MM.1S (cell line): ENCODE data around the gene SEMA6B.

Experiments used
- EZH2 ChIP-seq: fragments of 300-600 bp; sonication (generic); optimal IDR thresholded peaks from 2 replicates; pipeline ENCODE3; 2017; ENCODE audit warnings: low read depth, mild to moderate bottlenecking, antibody characterized with exemption, low read length, mixed read lengths
- EZH2phosphoT487 ChIP-seq: fragments of 300-600 bp; sonication (generic); IDR thresholded peaks from 2 replicates; pipeline ENCODE4 v1.6.1; 2018; ENCODE audit warnings: antibody characterized with exemption, low read length
- TF ChIP-seq, protein P1 (sequence below): fragments of 300-600 bp; sonication (generic); IDR thresholded peaks from 2 replicates; pipeline ENCODE4 v1.5.1; 2016; ENCODE audit warnings: antibody characterized with exemption, low read length, mixed read lengths

DNA sequence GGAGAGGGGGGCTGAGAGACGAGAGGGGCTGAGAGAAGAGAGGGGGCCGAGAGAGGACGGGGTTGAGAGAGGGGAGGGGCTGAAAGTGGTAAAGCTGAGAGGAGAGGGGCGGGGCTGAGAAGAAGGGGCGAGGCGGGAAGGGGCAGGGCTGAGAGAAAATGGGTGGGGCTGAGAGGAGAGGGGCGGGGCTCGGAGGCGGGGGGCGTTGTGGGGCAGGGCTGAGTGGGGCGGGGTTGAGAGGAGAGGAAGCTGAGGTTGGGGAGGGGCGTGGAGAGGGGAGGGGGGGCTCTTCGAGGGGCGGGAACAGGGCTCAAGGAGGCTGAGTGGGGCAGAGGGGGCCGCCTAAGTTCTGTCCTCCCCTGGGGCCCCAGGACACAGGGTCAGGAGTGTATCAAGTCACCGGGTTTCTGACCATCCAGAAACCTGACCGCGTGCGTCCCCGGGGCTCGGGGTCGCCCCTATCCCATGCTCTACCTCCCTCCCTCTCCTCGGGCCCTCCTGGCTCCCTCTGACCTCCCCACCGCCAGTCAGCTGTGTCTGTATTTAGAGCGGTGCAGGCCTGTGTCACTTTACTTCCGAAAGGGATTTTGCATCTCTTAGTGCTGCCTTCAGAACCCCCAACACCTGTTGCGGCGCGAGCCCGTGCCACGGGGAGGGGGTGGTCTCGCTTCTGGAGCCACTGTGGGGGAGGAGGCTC, 38.6 kb upstream of the SEMA6B start:
- TF ChIP-seq, protein P1, sequence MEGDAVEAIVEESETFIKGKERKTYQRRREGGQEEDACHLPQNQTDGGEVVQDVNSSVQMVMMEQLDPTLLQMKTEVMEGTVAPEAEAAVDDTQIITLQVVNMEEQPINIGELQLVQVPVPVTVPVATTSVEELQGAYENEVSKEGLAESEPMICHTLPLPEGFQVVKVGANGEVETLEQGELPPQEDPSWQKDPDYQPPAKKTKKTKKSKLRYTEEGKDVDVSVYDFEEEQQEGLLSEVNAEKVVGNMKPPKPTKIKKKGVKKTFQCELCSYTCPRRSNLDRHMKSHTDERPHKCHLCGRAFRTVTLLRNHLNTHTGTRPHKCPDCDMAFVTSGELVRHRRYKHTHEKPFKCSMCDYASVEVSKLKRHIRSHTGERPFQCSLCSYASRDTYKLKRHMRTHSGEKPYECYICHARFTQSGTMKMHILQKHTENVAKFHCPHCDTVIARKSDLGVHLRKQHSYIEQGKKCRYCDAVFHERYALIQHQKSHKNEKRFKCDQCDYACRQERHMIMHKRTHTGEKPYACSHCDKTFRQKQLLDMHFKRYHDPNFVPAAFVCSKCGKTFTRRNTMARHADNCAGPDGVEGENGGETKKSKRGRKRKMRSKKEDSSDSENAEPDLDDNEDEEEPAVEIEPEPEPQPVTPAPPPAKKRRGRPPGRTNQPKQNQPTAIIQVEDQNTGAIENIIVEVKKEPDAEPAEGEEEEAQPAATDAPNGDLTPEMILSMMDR = no peak
- TF ChIP-seq EZH2 = no peak
- no peak for TF ChIP-seq EZH2phosphoT487
